C4-2B (cell line): ENCODE data around the gene PGGHG.
"Not testable (repeated sequence)": the region's sequence is repeated elsewhere in the genome, so short reads cannot be mapped to it uniquely, and the experiment has no call there.

ENCODE experiments used
- H3K27ac ChIP-seq: fragments of 450-650 bp; 2 replicates; pipeline ENCODE4 v1.5.1; 2017
- ZFX ChIP-seq: fragments of 450-650 bp; IDR thresholded peaks from 2 replicates; pipeline ENCODE4 v1.6.1; 2017
- TF ChIP-seq, protein P1 (sequence below): fragments of 450-650 bp; conservative IDR thresholded peaks from 2 replicates; pipeline ENCODE4 v1.5.1; 2017; ENCODE audit warnings: mild to moderate bottlenecking

PGGHG gene

DNA sequence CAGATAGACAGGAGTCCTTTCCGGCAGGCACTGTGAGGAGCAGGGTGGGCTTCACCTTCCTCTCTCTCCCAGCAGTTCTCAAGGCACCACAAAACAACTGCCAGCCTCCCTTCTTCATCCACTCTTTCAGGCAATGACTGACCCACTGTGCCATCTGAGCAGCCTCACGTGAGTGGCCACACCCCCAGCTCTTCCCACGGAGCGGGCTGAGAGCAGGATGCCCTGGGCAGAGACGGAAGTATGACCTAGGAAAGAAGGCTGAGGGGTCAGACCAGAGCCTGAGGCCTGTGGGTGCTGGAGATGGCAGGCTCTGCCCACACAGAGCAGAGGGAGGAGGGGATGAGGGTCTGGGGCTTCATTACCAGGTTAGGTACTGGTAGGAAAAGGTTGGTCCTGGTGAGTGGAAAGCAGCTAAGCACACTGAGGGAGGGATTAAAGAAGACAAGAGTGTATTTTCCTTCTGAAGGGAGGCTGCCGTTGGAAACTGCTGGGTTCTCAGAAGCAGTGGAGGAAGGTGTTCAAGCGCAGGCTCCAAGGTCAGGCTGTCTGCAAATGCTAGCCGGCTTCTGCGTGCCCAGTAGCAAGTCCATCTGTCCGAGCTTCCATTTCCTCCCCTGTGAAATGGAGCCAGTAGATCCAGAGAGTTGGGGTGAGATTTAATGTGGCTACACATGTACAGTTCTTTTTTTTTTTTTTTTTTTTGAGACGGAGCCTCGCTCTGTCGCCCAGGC, 6.1 kb upstream of the PGGHG start:
- no peak overlapping the region for H3K27ac ChIP-seq
- TF ChIP-seq, protein P1, sequence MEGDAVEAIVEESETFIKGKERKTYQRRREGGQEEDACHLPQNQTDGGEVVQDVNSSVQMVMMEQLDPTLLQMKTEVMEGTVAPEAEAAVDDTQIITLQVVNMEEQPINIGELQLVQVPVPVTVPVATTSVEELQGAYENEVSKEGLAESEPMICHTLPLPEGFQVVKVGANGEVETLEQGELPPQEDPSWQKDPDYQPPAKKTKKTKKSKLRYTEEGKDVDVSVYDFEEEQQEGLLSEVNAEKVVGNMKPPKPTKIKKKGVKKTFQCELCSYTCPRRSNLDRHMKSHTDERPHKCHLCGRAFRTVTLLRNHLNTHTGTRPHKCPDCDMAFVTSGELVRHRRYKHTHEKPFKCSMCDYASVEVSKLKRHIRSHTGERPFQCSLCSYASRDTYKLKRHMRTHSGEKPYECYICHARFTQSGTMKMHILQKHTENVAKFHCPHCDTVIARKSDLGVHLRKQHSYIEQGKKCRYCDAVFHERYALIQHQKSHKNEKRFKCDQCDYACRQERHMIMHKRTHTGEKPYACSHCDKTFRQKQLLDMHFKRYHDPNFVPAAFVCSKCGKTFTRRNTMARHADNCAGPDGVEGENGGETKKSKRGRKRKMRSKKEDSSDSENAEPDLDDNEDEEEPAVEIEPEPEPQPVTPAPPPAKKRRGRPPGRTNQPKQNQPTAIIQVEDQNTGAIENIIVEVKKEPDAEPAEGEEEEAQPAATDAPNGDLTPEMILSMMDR = no peak
- TF ChIP-seq ZFX = no peak

DNA sequence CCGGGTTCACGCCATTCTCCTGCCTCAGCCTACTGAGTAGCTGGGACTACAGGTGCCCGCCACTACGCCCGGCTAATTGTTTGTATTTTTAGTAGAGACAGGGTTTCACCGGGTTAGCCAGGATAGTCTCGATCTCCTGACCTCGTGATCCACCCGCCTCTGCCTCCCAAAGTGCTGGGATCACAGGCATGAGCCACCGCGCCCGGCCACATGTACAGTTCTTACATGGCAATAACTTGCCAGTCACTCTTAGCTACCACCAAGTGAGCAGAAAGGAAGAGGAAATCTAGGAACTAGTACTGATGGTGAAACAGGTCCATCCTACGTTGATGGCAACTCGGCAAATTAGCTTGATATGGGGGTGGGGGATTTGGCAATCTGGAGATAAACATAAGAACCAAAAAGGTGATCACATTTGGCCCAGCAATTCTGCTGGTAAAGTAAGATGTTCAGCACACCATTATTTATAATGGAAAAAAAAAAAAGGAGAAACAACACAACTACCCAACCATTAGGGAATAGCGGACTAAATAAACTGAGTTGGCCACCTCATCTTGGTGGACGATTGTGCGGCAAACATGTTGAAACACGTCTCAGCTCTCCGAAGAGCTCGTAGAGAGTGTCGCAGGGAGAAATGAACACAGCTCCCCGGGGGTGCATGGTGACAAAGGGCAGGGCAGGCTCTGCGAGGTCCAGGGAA, 5.4 kb upstream of the PGGHG start:
- no peak overlapping the region for H3K27ac ChIP-seq
- TF ChIP-seq, protein P1 = no peak
- no peak for TF ChIP-seq ZFX

DNA sequence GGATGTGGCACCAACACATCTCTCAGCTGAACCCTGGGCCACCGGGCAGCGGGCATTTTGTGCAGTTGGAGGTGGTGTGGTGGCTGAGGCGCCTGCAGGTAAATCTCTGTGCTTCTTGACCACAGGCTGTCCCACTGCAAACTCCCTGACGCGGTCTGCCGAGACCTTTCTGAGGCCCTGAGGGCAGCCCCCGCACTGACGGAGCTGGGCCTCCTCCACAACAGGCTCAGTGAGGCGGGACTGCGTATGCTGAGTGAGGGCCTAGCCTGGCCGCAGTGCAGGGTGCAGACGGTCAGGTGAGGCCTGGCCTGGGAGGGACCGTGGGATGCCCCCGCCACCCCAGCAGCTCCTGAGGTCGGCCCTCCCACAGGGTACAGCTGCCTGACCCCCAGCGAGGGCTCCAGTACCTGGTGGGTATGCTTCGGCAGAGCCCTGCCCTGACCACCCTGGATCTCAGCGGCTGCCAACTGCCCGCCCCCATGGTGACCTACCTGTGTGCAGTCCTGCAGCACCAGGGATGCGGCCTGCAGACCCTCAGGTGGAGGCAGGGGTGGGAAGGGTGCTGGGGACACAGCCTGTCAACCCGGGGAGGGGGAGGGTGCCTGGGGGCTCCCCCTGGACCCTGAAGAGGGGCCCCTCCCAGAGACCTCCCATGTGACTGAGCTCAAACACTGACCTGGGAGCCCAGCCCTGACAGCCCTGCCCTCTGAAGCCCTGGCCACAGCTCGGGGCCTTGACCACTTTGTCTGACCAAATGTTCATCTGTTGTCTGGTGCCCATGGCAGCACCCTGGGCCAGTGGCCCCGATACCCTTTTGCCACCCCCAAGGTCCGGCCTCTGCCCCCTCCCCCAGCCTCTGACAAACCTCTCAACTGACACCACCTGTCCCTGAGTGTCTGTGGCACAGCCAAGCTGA, 4.6 kb upstream of the PGGHG start:
- TF ChIP-seq, protein P1 = no peak
- no peak for TF ChIP-seq ZFX

DNA sequence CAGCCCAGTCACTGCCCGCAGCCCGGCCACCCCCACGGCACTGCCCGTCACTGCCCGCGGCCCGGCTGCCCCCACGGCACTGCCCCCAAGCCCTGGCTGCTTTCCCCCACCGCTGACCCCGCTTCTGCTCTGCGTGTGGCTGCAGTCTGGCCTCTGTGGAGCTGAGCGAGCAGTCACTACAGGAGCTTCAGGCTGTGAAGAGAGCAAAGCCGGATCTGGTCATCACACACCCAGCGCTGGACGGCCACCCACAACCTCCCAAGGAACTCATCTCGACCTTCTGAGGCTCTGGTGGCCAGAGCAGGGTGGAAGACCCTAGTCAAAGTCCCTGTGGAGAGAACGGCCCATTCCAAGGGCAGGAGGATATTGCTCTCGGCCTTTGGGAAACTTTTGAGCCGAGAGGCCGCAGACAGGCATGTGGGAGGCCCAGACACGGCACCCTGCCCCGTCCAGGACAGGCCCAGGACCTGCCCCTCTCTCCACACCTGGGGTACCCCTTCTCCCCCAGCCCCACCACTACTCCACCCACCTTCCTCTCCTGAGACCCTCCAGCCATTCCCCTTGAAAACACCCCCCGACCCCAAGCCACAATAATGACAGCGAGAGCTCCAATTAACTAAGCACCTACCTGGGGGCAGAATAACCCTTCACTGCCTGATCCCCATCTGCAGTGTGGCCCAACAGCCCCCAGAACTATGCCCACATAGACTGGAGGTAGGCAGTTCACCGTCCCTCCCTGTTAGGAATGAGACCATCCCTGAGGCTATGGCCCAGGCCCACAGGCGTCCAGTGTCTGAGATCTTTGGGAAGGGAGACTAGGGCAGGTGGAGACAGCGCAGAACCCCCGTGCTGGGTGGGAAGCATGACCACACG, 3.7 kb upstream of the PGGHG start:
- TF ChIP-seq, protein P1 = no peak
- no peak for TF ChIP-seq ZFX
- H3K27ac ChIP-seq = no peak overlapping the region

More for the DNA sequence above, 4.6 kb upstream of the PGGHG start:
- no peak overlapping the region for H3K27ac ChIP-seq

DNA sequence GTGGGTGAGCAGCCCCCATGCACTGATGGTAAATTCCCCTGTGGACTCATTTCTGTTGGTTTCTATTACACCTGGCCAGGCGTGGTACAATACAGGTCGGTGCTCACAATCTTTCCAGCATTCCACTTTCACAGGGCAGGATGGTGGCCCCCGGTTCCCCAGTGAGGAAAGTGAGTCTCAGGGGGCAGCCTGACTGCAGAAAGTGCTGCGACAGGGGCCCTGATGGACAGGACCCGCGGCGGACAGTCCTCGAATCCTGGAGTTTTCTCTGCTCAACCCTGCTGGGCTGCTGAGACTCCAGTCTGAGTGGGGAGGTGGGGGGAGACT, 3.1 kb upstream of the PGGHG start:
- TF ChIP-seq, protein P1 = no peak
- TF ChIP-seq ZFX = no peak
- H3K27ac ChIP-seq = no peak overlapping the region

DNA sequence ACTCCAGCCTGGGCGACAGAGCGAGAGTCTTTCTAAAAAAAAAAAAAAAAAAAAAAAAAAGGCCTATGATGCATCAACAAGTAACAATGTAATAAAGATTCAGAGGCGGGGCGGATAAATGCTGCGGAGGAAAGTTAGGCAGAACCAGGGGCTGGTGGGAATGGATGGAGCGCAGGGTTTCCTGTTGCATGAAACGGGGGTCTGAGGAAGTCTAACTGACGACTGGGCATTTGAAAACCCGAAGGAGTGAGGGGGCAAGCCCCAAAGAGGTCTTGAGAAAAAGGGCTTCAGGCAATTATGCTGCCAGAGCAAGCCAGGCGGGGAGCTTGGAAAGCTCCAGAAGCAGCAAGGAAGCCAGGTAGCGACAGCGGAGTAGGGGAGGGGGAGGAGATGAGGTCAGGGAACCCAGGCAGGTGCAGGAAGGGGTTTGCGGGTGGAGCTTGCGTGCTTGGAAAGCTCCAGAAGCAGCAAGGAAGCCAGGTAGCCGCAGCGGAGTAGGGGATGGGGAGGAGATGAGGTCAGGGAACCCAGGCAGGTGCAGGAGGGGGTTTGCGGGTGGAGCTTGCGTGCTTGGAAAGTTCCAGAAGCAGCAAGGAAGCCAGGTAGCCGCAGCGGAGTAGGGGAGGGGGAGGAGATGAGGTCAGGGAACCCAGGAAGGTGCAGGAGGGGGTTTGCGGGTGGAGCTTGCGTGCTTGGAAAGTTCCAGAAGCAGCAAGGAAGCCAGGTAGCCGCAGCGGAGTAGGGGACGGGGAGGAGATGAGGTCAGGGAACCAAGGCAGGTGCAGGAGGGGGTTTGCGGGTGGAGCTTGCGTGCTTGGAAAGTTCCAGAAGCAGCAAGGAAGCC, 1.7 kb upstream of the PGGHG start:
- not testable (repeated sequence) for H3K27ac ChIP-seq
